Vagina (tissue), 2 donors: ENCODE data around the gene TMEM270. TPM values are rescaled to one million over a fixed set of nuclear protein-coding genes. Genes with fewer than 3 reads are reported as not detected.
A peak's percentile ranks its signal among the peaks of the same experiment; 100 is the strongest.
"Not testable (repeated sequence)": the region's sequence is repeated elsewhere in the genome, so short reads cannot be mapped to it uniquely, and the experiment has no call there.

ENCODE experiments used
- DNase-seq, 2 donors: peaks; one replicate each; pipeline ENCODE4 v3.0.0-alpha.2; 2017; ENCODE audit errors: extremely low spot score in 2 of 2
- H3K27ac ChIP-seq: fragments of 200-600 bp; sonication (generic); one replicate; pipeline ENCODE4 v1.5.1; 2019
- H3K27me3 ChIP-seq: fragments of 200-600 bp; sonication (generic); one replicate; pipeline ENCODE4 v1.5.1; 2019
- H3K36me3 ChIP-seq, 2 donors: fragments of 200-600 bp; sonication (generic); one replicate each; pipeline ENCODE4 v1.5.1; 2017 to 2019
- H3K4me1 ChIP-seq: fragments of 200-600 bp; sonication (generic); one replicate; pipeline ENCODE4 v1.5.1; 2019
- H3K4me3 ChIP-seq, 2 donors: fragments of 200-600 bp; sonication (generic); 1 replicate in 1 of 2; 2 replicates in 1 of 2; pipeline ENCODE4 v1.5.1; 2016 to 2019
- H3K9me3 ChIP-seq: fragments of 200-600 bp; sonication (generic); one replicate; pipeline ENCODE4 v1.5.1; 2019
- CTCF ChIP-seq, 3 experiments: fragments of 450-650 bp in 2 of 3; fragments of 200-600 bp in 1 of 3; sonication (generic) in 1 of 3; IDR thresholded peaks; one replicate each; pipeline ENCODE4 v1.5.1; 2017 to 2019; ENCODE audit warnings: antibody characterized with exemption in 3 of 3, mild to moderate bottlenecking in 2 of 3, moderate library complexity in 2 of 3
- POLR2A ChIP-seq, 2 donors: fragments of 450-650 bp; IDR thresholded peaks; one replicate each; pipeline ENCODE4 v1.6.1; 2017; ENCODE audit warnings: antibody characterized with exemption in 2 of 2, mild to moderate bottlenecking in 2 of 2, moderate library complexity in 2 of 2
- POLR2AphosphoS5 ChIP-seq, 2 donors: sonication (generic); formaldehyde crosslinking; IDR thresholded peaks; one replicate each; pipeline ENCODE4 v1.9.0; 2017; ENCODE audit warnings: antibody characterized with exemption in 2 of 2, mild to moderate bottlenecking in 2 of 2, low read depth in 1 of 2; ENCODE audit not compliant: insufficient read depth in 1 of 2
- intact Hi-C: fragments of 100-400 bp; cut with DNase I; formaldehyde crosslinking; loops from one replicate; pipeline ENCODE4 v1.15.1; 2023
- total RNA-seq: library from RNA; depleted of rRNA; stranded (reverse); fragments of >200 nt; gene quantifications from one replicate; pipeline ENCODE4 v1.2.3, GENCODE V29; 2016

The TMEM270 gene
- total RNA-seq, 1 donor from 2014 or later = not detected

GRCh38 chr7:73820013-73820412 is 40.9 kb upstream of the TMEM270 start:
- H3K9me3 ChIP-seq = no peaks in the 10 kb centered on the region
- no peak overlapping the region for H3K4me3 ChIP-seq
- TF ChIP-seq CTCF (IDR thresholded peaks at IDR 0.05) = no peak
- TF ChIP-seq POLR2AphosphoS5 (IDR thresholded peaks at IDR 0.05; ENCODE audit: insufficient read depth in 1 of 2, low read depth in 1 of 2) = no peak
- no peak for TF ChIP-seq POLR2A (IDR thresholded peaks at IDR 0.05)
- intact Hi-C loops = no loop called here
- no peak for DNase-seq
- H3K27me3 ChIP-seq = no peaks in the 10 kb centered on the region
- no peak overlapping the region for H3K27ac ChIP-seq
- H3K36me3 ChIP-seq = no peaks in the 10 kb centered on the region
- peaks cover 18% of the 10 kb centered on the region for H3K4me1 ChIP-seq

DNA sequence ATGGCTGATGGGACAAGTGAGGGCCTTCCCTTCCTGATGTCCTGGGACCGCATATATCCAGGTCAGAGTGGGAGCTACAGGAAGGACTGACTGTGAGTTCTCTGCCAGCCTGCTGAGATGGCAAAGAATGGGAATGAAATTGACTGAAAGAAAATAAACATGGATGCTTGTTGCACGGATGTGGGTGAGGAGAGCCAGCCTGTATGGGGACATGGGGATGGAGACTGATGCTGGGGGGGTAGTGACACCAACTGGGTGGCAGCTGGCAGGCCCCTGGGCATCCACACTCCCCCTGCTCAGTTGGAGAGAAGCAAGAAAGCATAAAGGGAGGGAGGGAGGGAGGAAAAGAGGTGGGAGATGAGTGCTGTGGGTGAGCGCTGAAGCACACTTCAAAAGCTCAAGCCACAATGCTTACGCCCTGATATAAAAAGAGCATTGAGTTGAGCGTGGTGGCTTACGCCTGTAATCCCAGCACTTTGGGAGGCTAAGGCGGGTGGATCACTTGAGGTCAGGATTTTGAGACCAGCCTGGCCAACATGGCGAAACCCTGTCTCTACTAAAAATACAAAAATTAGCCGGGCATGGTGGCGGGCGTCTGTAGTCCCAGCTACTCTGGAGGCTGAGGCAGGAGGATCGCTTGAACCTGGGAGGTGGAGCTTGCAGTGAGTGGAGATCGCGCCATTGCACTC is 39.2 kb upstream of the TMEM270 start:
- Histone ChIP-seq H3K4me1 (peaks cover 18% of the 10 kb centered on the region), H3K27ac (peak overlapping the region; percentile 61)
- H3K36me3 ChIP-seq, H3K4me3 ChIP-seq, H3K9me3 ChIP-seq, DNase-seq, intact Hi-C loops, H3K27me3 ChIP-seq: not testable (repeated sequence)

DNA sequence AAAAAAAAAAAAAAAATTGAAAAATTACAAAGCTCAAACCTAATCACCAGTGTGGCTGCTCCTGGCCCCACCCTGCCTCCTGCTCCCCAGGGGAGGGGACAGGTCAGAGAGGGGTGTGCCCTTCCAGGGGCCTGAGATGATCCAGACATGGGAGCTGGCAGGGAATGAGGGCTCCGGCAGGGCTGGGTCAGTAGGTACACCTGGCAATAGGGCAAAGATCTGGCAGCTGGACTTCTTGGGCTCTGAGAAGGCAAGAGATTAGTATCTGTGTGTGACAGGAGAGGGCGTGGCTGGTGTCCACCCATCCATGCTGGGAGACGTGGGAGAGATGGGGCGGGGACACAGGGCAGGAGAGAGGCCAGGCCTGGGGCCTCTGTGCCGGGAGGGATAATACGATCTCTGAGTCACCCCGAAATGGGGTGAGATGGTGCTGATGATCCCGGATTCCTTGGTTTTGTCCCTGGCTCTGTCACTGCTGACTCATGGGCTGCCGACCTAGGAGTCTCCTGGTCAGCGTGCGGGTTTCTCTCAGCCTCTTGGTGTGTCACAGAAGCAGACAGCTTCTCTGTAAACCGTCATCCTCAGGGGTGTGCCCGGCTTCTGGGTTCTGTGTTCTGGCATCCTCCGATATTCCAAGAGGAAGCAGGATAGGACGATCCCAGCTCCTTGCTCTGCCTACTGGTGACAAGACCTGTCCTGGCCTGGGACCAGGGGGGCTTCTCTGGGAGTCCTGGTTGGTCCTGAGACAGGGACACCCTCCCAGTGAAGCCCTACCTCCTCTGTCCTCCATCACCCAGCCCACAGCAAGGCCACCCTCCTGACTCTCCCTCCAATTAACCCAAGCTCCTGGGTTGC is 38.4 kb upstream of the TMEM270 start:
- H3K36me3 ChIP-seq = no peaks in the 10 kb centered on the region
- intact Hi-C loops = no loop called here
- TF ChIP-seq POLR2A (IDR thresholded peaks at IDR 0.05) (no peak), CTCF (IDR thresholded peaks at IDR 0.05) (no peak), POLR2AphosphoS5 (IDR thresholded peaks at IDR 0.05; ENCODE audit: insufficient read depth in 1 of 2, low read depth in 1 of 2) (peak; percentile 30 to 61)
- no peaks in the 10 kb centered on the region for H3K9me3 ChIP-seq
- H3K4me1 ChIP-seq = peaks cover 25% of the 10 kb centered on the region
- no peaks in the 10 kb centered on the region for H3K27me3 ChIP-seq
- peak overlapping the region; percentile 61 for H3K27ac ChIP-seq
- no peak overlapping the region for H3K4me3 ChIP-seq
- no peak for DNase-seq

DNA sequence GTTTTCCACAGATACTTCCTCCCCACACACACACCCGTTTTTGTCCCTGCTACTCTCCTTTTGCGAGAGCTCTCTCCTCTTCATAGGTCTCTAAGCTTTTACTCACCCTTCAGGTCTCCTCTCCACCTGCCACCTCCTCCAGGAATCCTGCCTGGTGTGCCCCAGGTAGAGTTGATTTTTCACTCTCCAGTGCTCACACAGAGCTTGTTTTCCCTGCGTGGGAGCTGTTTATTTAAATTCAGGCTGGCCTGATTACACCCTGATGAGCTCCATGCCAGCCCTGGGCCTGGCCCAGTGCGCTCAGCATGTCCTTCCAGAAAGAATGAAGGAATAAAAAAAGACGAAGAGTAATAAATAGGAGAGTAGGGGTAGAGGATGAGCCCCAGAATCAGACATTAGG is 37.7 kb upstream of the TMEM270 start:
- Histone ChIP-seq H3K9me3 (no peaks in the 10 kb centered on the region), H3K4me1 (peaks cover 32% of the 10 kb centered on the region), H3K27ac (peak overlapping the region; percentile 61), H3K36me3 (no peaks in the 10 kb centered on the region), H3K4me3 (no peak overlapping the region), H3K27me3 (no peaks in the 10 kb centered on the region)
- no peak for TF ChIP-seq CTCF (IDR thresholded peaks at IDR 0.05)
- TF ChIP-seq POLR2AphosphoS5 (IDR thresholded peaks at IDR 0.05; ENCODE audit: insufficient read depth in 1 of 2, low read depth in 1 of 2) = no peak
- TF ChIP-seq POLR2A (IDR thresholded peaks at IDR 0.05) = no peak
- DNase-seq = no peak
- intact Hi-C loops = no loop called here

- no peaks in the 10 kb centered on the region for H3K27me3 ChIP-seq
- no peak overlapping the region for H3K4me3 ChIP-seq
- no peak for DNase-seq
- TF ChIP-seq CTCF (IDR thresholded peaks at IDR 0.05) = no peak
- TF ChIP-seq POLR2AphosphoS5 (IDR thresholded peaks at IDR 0.05; ENCODE audit: insufficient read depth in 1 of 2, low read depth in 1 of 2) = no peak
- TF ChIP-seq POLR2A (IDR thresholded peaks at IDR 0.05) = no peak
- no peaks in the 10 kb centered on the region for H3K36me3 ChIP-seq
- intact Hi-C loops = no loop called here
- H3K4me1 ChIP-seq = peaks cover 39% of the 10 kb centered on the region
- H3K27ac ChIP-seq = no peak overlapping the region
- H3K9me3 ChIP-seq = no peaks in the 10 kb centered on the region
Measured at GRCh38 chr7:73823873-73824592, 36.9 kb upstream of the TMEM270 start.
